HFFc6 (cell line): Measurements from ENCODE around the gene THRAP3. TPM values are rescaled to one million over a fixed set of nuclear protein-coding genes. Genes with fewer than 3 reads are reported as not detected.

Experiments
- DNase-seq: peaks from one replicate; pipeline ENCODE4 v3.0.0-alpha.2; 2018
- H3K27ac Mint-ChIP-seq: 2 replicates; pipeline ENCODE4 v1.8.0; 2020; ENCODE audit warnings: mild to moderate bottlenecking, mixed read lengths
- H3K27me3 Mint-ChIP-seq: 2 replicates; pipeline ENCODE4 v1.8.0; 2021; ENCODE audit warnings: mild to moderate bottlenecking, moderate library complexity, mixed read lengths; ENCODE audit not compliant: insufficient read depth
- H3K36me3 Mint-ChIP-seq: 2 replicates; pipeline ENCODE4 v1.8.0; 2021; ENCODE audit warnings: low read depth, mixed read lengths
- H3K4me1 Mint-ChIP-seq: 2 replicates; pipeline ENCODE4 v1.8.0; 2020; ENCODE audit warnings: low read depth, mixed read lengths
- H3K4me3 Mint-ChIP-seq: 2 replicates; pipeline ENCODE4 v1.8.0; 2020; ENCODE audit warnings: mild to moderate bottlenecking, moderate library complexity, mixed read lengths
- H3K9me3 Mint-ChIP-seq: 2 replicates; pipeline ENCODE4 v1.8.0; 2020; ENCODE audit warnings: mild to moderate bottlenecking, mixed read lengths
- CTCF ChIP-seq: fragments of 200-600 bp; sonication (generic); IDR thresholded peaks from 2 replicates; pipeline ENCODE4 v1.5.0; 2021; ENCODE audit warnings: antibody characterized with exemption, mild to moderate bottlenecking
- total RNA-seq, 6 experiments: library from RNA; stranded (reverse); fragmentation: NEBNext Ultra II Directional; extraction: Animal tissue kit (Norgen Biotek cat#: 25700); gene quantifications; 2 replicates in 1 of 6; 3 replicates in 5 of 6; pipeline ENCODE4 v1.2.3, GENCODE V29; 2021

THRAP3 gene
- total RNA-seq, 6 experiments from 2014 or later, result 116 to 126 (median 121) TPM

- Mint-ChIP-seq H3K27me3 (no peaks in the 10 kb centered on the region; the same call in 1 of the 2 replicates), H3K36me3 (peaks cover 30% of the 10 kb centered on the region), H3K27ac (peak overlapping the region; percentile 88), H3K4me3 (no peak overlapping the region), H3K4me1 (peaks cover 38% of the 10 kb centered on the region), H3K9me3 (no peaks in the 10 kb centered on the region)
- TF ChIP-seq CTCF, result no peak
- DNase-seq, result no peak
Measured at GRCh38 chr1:36343651-36344394, 119.6 kb downstream of the THRAP3 start.

GRCh38 chr1:36344395-36344680, 120.1 kb downstream of the THRAP3 start:
- H3K4me1 Mint-ChIP-seq, result peaks cover 38% of the 10 kb centered on the region
- TF ChIP-seq CTCF, result no peak
- peak overlapping the region; percentile 58; the same call in 1 of the 2 replicates for H3K27ac Mint-ChIP-seq

GRCh38 chr1:36345353-36345752, 121.1 kb downstream of the THRAP3 start:
- no peak for TF ChIP-seq CTCF
- H3K36me3 Mint-ChIP-seq, result peaks cover 30% of the 10 kb centered on the region

More at GRCh38 chr1:36344395-36344680, 120.1 kb downstream of the THRAP3 start:
- Mint-ChIP-seq H3K4me3 (no peak overlapping the region), H3K36me3 (peaks cover 30% of the 10 kb centered on the region), H3K9me3 (no peaks in the 10 kb centered on the region), H3K27me3 (no peaks in the 10 kb centered on the region; the same call in 1 of the 2 replicates)
- DNase-seq, result no peak

GRCh38 chr1:36346741-36347370, 122.6 kb downstream of the THRAP3 start:
- Mint-ChIP-seq H3K9me3 (no peaks in the 10 kb centered on the region), H3K4me3 (no peak overlapping the region), H3K4me1 (peaks cover 57% of the 10 kb centered on the region), H3K36me3 (peaks cover 25% of the 10 kb centered on the region), H3K27ac (peak overlapping the region; percentile 21), H3K27me3 (peaks cover 4% of the 10 kb centered on the region; the same call in 1 of the 2 replicates)
- DNase-seq, result no peak
- no peak for TF ChIP-seq CTCF

More at GRCh38 chr1:36345353-36345752, 121.1 kb downstream of the THRAP3 start:
- H3K4me3 Mint-ChIP-seq, result no peak overlapping the region
- no peak for DNase-seq
- H3K27me3 Mint-ChIP-seq, result no peaks in the 10 kb centered on the region; the same call in 1 of the 2 replicates
- H3K27ac Mint-ChIP-seq, result peak overlapping the region; percentile 58
- H3K9me3 Mint-ChIP-seq, result no peaks in the 10 kb centered on the region
- H3K4me1 Mint-ChIP-seq, result peaks cover 42% of the 10 kb centered on the region

GRCh38 chr1:36349241-36349671, 125.0 kb downstream of the THRAP3 start:
- Mint-ChIP-seq H3K27me3 (peaks cover 4% of the 10 kb centered on the region; the same call in 1 of the 2 replicates), H3K36me3 (peaks cover 35% of the 10 kb centered on the region), H3K4me3 (no peak overlapping the region), H3K9me3 (no peaks in the 10 kb centered on the region), H3K4me1 (peaks cover 67% of the 10 kb centered on the region), H3K27ac (peak overlapping the region; percentile 99)
- no peak for TF ChIP-seq CTCF
- peak; percentile 37 for DNase-seq
